ENCODE results near the gene NR1D1.

Gene NR1D1

GRCh38 chr17:40093580-40094201 lies 6.7 kb downstream of the NR1D1 start:
- TF ChIP-seq TAF1 (IDR thresholded peaks at IDR 0.05; ENCODE audit: borderline replicate concordance, low read depth, low read length): no peak
- no peak for TF ChIP-seq POLR2A (IDR thresholded peaks at IDR 0.05; ENCODE audit: low read depth, low read length)
- TF ChIP-seq POLR2AphosphoS5 (IDR thresholded peaks at IDR 0.05; ENCODE audit: low read depth, low read length): no peak
- FAIRE-seq (no peak), DNase-seq (ENCODE audit: insufficient read length) (no peak)

DNA sequence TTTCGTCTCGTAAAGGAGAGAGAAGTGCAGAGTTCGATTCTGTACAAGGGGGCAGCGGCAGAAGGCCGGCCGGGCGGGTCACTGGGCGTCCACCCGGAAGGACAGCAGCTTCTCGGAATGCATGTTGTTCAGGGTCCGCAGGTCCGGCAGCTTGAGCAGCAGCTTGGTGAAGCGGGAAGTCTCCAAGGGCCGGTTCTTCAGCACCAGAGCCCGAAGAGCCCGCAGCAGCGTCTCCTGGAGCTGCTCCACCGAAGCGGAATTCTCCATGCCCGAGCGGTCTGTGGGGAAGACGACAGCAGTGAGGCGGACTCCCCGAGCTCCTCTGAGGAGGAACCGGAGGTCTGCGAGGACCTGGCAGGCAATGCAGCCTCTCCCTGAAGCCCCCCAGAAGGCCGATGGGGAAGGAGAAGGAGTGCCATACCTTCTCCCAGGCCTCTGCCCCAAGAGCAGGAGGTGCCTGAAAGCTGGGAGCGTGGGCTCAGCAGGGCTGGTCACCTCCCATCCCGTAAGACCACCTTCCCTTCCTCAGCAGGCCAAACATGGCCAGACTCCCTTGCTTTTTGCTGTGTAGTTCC lies 7.3 kb downstream of the NR1D1 start:
- TF ChIP-seq POLR2A (IDR thresholded peaks at IDR 0.05; ENCODE audit: low read depth, low read length): no peak
- no peak for TF ChIP-seq TAF1 (IDR thresholded peaks at IDR 0.05; ENCODE audit: borderline replicate concordance, low read depth, low read length)
- TF ChIP-seq POLR2AphosphoS5 (IDR thresholded peaks at IDR 0.05; ENCODE audit: low read depth, low read length): no peak
- FAIRE-seq: no peak
- no peak for DNase-seq (ENCODE audit: insufficient read length)

DNA sequence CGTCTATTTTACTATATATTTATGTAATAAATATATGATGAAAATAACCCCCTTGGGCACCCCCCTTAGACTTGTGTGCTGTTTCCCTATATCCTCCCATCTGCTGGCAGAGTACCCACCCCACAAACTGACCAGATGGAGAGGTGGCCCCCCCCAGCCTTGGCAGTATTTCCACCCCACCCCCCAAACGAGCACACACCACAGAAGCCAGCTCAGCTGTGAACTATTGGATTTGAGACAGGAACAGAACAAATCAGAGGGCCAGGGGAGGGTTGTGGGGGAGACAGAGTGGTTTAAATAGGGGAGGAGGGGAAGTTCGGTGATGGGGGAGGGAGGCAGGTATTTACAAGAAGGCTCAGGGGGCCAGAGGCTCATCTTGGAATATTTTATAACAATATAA lies 7.8 kb downstream of the NR1D1 start:
- DNase-seq (ENCODE audit: insufficient read length): no peak
- no peak for FAIRE-seq
- TF ChIP-seq POLR2A (IDR thresholded peaks at IDR 0.05; ENCODE audit: low read depth, low read length) (no peak), TAF1 (IDR thresholded peaks at IDR 0.05; ENCODE audit: borderline replicate concordance, low read depth, low read length) (no peak), POLR2AphosphoS5 (IDR thresholded peaks at IDR 0.05; ENCODE audit: low read depth, low read length) (no peak)

DNA sequence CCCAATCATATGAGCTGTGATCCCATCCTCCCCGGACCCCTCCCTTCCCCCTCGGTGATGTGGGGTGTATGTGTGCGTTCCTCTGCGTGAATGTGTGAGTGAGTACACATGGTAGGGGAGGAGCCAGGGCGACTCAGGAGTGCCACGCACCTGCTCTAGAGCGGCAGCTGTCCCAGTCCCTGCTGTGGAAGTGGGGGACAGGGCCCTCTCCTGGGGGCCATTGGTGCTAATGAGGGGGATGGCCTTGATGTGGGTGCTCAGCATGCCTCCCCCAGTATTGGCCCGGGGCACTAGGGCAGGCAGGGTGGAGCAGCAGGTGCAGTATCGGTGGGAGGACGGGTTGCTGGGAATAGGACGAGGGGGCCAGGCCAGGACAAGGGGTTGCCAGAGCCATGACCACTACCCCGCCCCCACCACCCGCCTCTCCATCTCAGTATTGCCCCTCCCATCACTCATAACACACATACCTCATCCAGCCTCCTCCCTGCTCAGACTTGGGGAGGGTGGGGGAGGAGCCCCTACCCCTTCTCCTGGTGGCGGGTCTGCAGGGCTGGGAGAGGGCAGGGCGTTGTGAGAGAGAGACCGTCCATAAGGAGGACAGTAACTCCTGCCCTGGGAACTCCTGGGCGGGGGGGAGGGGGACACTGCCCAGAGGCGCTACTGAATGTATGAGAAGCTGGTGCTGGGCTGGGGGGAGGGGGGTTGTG lies 8.5 kb downstream of the NR1D1 start:
- DNase-seq (ENCODE audit: insufficient read length) (no peak), FAIRE-seq (no peak)
- TF ChIP-seq POLR2AphosphoS5 (IDR thresholded peaks at IDR 0.05; ENCODE audit: low read depth, low read length) (no peak), POLR2A (IDR thresholded peaks at IDR 0.05; ENCODE audit: low read depth, low read length) (no peak), TAF1 (IDR thresholded peaks at IDR 0.05; ENCODE audit: borderline replicate concordance, low read depth, low read length) (no peak)

- DNase-seq (ENCODE audit: insufficient read length) (no peak), FAIRE-seq (no peak)
- TF ChIP-seq POLR2AphosphoS5 (IDR thresholded peaks at IDR 0.05; ENCODE audit: low read depth, low read length) (no peak), TAF1 (IDR thresholded peaks at IDR 0.05; ENCODE audit: borderline replicate concordance, low read depth, low read length) (no peak), POLR2A (IDR thresholded peaks at IDR 0.05; ENCODE audit: low read depth, low read length) (no peak)
Measured at GRCh38 chr17:40090237-40091119, 9.9 kb downstream of the NR1D1 start.

DNA sequence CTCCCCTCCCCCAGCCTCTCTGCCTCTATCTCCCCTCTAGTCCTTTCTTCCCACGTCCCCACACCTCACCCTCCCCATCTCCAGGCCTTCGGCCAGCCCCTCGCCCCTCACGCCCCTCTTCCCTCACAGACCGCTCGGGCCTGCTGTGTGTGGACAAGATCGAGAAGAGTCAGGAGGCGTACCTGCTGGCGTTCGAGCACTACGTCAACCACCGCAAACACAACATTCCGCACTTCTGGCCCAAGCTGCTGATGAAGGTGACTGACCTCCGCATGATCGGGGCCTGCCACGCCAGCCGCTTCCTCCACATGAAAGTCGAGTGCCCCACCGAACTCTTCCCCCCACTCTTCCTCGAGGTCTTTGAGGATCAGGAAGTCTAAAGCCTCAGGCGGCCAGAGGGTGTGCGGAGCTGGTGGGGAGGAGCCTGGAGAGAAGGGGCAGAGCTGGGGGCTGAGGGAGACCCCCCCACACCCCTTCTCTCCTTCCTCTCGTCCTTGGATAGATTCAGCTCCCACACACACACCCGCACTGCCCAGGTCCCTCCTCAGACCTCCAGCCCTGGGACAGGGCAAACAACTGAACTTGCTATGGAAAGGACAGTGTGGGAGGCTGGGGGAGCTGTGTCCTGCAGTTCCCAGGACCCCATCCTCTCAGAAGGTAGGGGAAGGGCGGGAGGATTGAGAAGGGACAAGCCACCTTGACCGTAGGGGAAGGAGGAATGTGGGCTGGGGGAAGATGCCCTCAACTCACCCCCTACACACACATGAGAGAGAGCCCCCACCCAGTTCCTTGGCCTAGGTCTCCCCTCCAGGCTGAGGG lies 11.1 kb downstream of the NR1D1 start:
- no peak for DNase-seq (ENCODE audit: insufficient read length)
- FAIRE-seq: no peak
- no peak for TF ChIP-seq POLR2A (IDR thresholded peaks at IDR 0.05; ENCODE audit: low read depth, low read length)
- no peak for TF ChIP-seq TAF1 (IDR thresholded peaks at IDR 0.05; ENCODE audit: borderline replicate concordance, low read depth, low read length)
- TF ChIP-seq POLR2AphosphoS5 (IDR thresholded peaks at IDR 0.05; ENCODE audit: low read depth, low read length): no peak

- TF ChIP-seq POLR2A (IDR thresholded peaks at IDR 0.05; ENCODE audit: low read depth, low read length) (no peak), POLR2AphosphoS5 (IDR thresholded peaks at IDR 0.05; ENCODE audit: low read depth, low read length) (no peak), TAF1 (IDR thresholded peaks at IDR 0.05; ENCODE audit: borderline replicate concordance, low read depth, low read length) (no peak)
- no peak for FAIRE-seq
- DNase-seq (ENCODE audit: insufficient read length): no peak
Measured at GRCh38 chr17:40087903-40088718, 12.3 kb downstream of the NR1D1 start.

DNA sequence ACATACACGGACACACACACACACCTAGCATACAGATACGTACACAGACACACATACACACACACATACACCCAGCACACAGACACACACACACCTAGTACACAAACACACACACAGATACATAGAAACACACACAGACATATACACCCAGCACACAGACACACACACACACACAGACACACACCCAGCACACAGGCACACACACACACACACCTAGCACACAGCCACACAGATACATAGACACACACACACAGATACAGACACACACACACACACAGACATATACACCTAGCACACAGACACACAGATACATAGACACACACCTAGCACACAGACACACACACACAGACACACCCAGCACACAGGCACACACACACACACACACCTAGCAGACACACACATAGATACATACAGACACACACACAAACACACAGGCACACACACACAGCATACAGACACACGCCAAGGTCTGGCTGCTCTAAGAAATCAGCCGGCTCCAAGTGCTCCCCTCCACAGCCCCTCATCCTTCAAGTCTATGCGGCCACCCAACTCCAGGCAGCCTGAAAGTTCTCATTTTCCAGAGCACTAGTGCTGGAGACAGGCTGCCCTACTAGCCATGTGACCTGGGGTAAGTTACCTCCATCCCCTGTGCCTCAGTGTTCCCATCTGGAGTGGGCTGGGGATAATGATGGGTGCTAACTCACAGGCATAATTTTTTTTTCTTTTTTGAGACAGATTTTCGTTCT lies 13.2 kb downstream of the NR1D1 start:
- DNase-seq (ENCODE audit: insufficient read length): no peak
- FAIRE-seq: peak; percentile 84
- no peak for TF ChIP-seq TAF1 (IDR thresholded peaks at IDR 0.05; ENCODE audit: borderline replicate concordance, low read depth, low read length)
- TF ChIP-seq POLR2AphosphoS5 (IDR thresholded peaks at IDR 0.05; ENCODE audit: low read depth, low read length): no peak
- no peak for TF ChIP-seq POLR2A (IDR thresholded peaks at IDR 0.05; ENCODE audit: low read depth, low read length)
